Measurements from ENCODE around the gene UBE2D2.

DNA sequence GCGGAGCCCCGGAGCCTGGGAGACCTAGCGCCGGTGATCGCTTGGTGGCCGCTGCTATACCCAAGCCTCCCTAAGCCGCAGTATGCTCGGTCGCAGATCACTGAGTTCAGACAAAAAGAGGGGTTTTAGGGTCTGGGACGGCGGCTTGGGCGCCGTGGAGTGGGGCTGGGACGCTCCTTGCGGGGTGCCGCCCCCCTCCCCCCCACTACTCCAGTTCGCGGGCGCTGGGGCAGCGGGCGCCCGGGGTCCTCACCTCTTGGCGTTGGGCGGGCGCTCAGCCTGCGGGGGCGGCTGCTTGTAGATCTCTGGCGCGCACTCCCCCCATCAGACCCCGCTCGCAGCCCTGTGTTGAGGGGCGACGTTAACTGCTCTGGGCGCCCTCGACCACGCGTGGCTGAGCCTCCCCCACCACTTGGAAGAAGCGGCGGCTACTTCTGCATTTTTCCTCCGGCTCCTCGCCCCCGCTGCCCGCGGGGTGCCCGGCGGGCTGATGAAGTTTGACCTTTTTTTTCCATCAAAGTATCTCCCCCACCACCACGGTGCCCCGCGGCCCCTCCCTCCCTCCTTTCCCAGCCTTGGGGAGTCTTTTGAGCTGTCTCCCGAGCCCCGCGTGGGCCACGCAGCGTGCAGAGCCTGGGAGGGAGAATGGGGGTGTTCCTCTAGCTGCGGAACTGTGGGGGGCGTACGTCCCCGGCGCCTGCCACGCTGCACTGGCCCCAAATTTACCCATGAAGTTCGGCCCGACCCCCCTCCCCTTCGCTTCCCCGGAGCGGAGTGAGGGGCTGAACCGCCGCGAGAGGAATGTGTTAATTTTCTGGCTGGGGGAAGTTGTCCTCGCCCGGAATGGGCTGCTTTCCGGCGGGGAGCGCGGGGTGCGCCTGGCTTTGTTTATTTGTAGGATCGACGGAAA, 88.2 kb downstream of the UBE2D2 start:
- no peak; the same call in 1 of the 2 replicates for TF ChIP-seq ZBTB42 (CRISPR knock-in tag; IDR thresholded peaks at IDR 0.05)
- no peak for TF ChIP-seq ZNF512B (CRISPR knock-in tag; IDR thresholded peaks at IDR 0.05; ENCODE audit: borderline replicate concordance)
- no peak for TF ChIP-seq CC2D1A (CRISPR knock-in tag; IDR thresholded peaks at IDR 0.05)
- TF ChIP-seq MYC (CRISPR knock-in tag; IDR thresholded peaks at IDR 0.05; ENCODE audit: borderline replicate concordance): no peak
- no peak for TF ChIP-seq ZNF468 (CRISPR knock-in tag; IDR thresholded peaks at IDR 0.05)
